Right lobe of liver (tissue), 6 donors: Measurements from ENCODE around the gene CARHSP1. TPM values are rescaled to one million over a fixed set of nuclear protein-coding genes. Genes with fewer than 3 reads are reported as not detected.

Experiments used
- ATAC-seq, 4 donors: fragments of 200-7000 bp; cut with Tn5 transposase; one replicate each; pipeline ENCODE4 v1.9.1; 2020; ENCODE audit warnings: mild to moderate bottlenecking in 4 of 4, moderate library complexity in 4 of 4
- DNase-seq, 3 donors: peaks; one replicate each; pipeline ENCODE4 v3.0.0-alpha.2; 2020
- H3K27ac ChIP-seq, 3 donors: fragments of 200-600 bp; one replicate each; pipeline ENCODE4 v1.8.0; 2022
- H3K27me3 ChIP-seq, 2 donors: fragments of 200-600 bp; one replicate each; pipeline ENCODE4 v1.8.0; 2022
- H3K36me3 ChIP-seq, 4 donors: fragments of 200-600 bp; sonication (generic) in 1 of 4; one replicate each; pipeline versions ENCODE4 v1.5.1 to v1.8.0; 2017 to 2022; ENCODE audit warnings: control low read depth in 1 of 4
- H3K4me1 ChIP-seq, 4 donors: fragments of 200-600 bp; sonication (generic) in 1 of 4; one replicate each; pipeline versions ENCODE4 v1.5.1 to v1.8.0; 2017 to 2022; ENCODE audit warnings: control low read depth in 1 of 4
- H3K4me3 ChIP-seq, 3 donors: fragments of 200-600 bp; one replicate each; pipeline ENCODE4 v1.8.0; 2022
- H3K9me3 ChIP-seq, 4 donors: fragments of 200-600 bp; sonication (generic) in 1 of 4; one replicate each; pipeline versions ENCODE4 v1.5.1 to v1.8.0; 2017 to 2022; ENCODE audit warnings: control low read depth in 1 of 4
- POLR2A ChIP-seq: fragments of 450-650 bp; IDR thresholded peaks from one replicate; pipeline ENCODE4 v1.6.1; 2017; ENCODE audit warnings: antibody characterized with exemption, mild to moderate bottlenecking
- WGBS: methylation state at CpG from one replicate; pipeline ENCODE4 v1.1.6; 2018; ENCODE audit warnings: low coverage, low lambda C conversion rate; ENCODE audit not compliant: insufficient coverage; ENCODE audit errors: missing lambda C conversion rate; 5-methylcytosine and 5-hydroxymethylcytosine counted together
- intact Hi-C, 2 donors: fragments of 100-400 bp; cut with DNase I; formaldehyde crosslinking; loops; one replicate each; pipeline versions ENCODE4 v1.11.2 to v1.14.1; 2022
- total RNA-seq, 6 experiments: library from RNA; depleted of rRNA in 2 of 6; stranded (reverse); fragments of >200 nt in 2 of 6; fragmentation: NEBNext Ultra II Directional in 3 of 6; extraction: Animal tissue kit (Norgen Biotek cat#: 25700) in 3 of 6; gene quantifications; one replicate each; pipeline versions ENCODE4 v1.1.0 to v1.2.4, GENCODE V29; 2016 to 2023
- TF ChIP-seq, protein P1 (sequence below), 4 donors: fragments of 200-600 bp in 3 of 4; fragments of 450-650 bp in 1 of 4; IDR thresholded peaks; one replicate each; pipeline versions ENCODE4 v1.5.1 to v1.8.0; 2016 to 2022; ENCODE audit warnings: antibody characterized with exemption in 4 of 4, mild to moderate bottlenecking in 2 of 4
- donor health status: DM: no; HTN: yes; CAD: no.
- donor health status: DM: no; HTN: no; CAD: no.
- donor health status: DM: no; HTN: no; CAD: no.
- donor health status: DM: no; HTN: yes; CAD: no.
- donor health status: DM: no; HTN: yes; CAD: no.

CARHSP1 gene
- total RNA-seq, 6 experiments from 2014 or later: 61.5 to 132 (median 73.1) TPM

GRCh38 chr16:8816967-8817655, 51.7 kb downstream of the CARHSP1 start:
- H3K9me3 ChIP-seq: no peaks in the 10 kb centered on the region
- TF ChIP-seq, protein P1, sequence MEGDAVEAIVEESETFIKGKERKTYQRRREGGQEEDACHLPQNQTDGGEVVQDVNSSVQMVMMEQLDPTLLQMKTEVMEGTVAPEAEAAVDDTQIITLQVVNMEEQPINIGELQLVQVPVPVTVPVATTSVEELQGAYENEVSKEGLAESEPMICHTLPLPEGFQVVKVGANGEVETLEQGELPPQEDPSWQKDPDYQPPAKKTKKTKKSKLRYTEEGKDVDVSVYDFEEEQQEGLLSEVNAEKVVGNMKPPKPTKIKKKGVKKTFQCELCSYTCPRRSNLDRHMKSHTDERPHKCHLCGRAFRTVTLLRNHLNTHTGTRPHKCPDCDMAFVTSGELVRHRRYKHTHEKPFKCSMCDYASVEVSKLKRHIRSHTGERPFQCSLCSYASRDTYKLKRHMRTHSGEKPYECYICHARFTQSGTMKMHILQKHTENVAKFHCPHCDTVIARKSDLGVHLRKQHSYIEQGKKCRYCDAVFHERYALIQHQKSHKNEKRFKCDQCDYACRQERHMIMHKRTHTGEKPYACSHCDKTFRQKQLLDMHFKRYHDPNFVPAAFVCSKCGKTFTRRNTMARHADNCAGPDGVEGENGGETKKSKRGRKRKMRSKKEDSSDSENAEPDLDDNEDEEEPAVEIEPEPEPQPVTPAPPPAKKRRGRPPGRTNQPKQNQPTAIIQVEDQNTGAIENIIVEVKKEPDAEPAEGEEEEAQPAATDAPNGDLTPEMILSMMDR (IDR thresholded peaks at IDR 0.05): no peak
- TF ChIP-seq POLR2A: no peak
- intact Hi-C loops: no loop called here
- DNase-seq (no peak), ATAC-seq (no peak)
- no peak overlapping the region for H3K27ac ChIP-seq
- H3K4me1 ChIP-seq: peaks cover 0 to 9% (median 0%) of the 10 kb centered on the region in 4 donors
- no peaks in the 10 kb centered on the region for H3K27me3 ChIP-seq
- H3K4me3 ChIP-seq: no peak overlapping the region
- H3K36me3 ChIP-seq: peaks cover 4 to 56% (median 28%) of the 10 kb centered on the region in 4 donors
- 82% methylated on average over 6 of the region's 6 CpGs for WGBS

- intact Hi-C loops: no loop called here
- peaks cover 0 to 2% (median 0%) of the 10 kb centered on the region in 4 donors for H3K4me1 ChIP-seq
- no peak overlapping the region for H3K4me3 ChIP-seq
- ATAC-seq (no peak), DNase-seq (no peak)
- H3K27me3 ChIP-seq: no peaks in the 10 kb centered on the region
- no peaks in the 10 kb centered on the region for H3K9me3 ChIP-seq
- H3K27ac ChIP-seq: no peak overlapping the region
- 89% methylated on average over 13 of the region's 14 CpGs for WGBS
- TF ChIP-seq POLR2A: no peak
- TF ChIP-seq, protein P1 (IDR thresholded peaks at IDR 0.05): no peak
- peaks cover 18 to 82% (median 44%) of the 10 kb centered on the region in 4 donors for H3K36me3 ChIP-seq
Observed at GRCh38 chr16:8814095-8814806, 54.6 kb downstream of the CARHSP1 start.

- DNase-seq (no peak), ATAC-seq (no peak)
- Histone ChIP-seq H3K4me3 (no peak overlapping the region), H3K9me3 (no peaks in the 10 kb centered on the region), H3K4me1 (peaks cover 0 to 17% (median 6%) of the 10 kb centered on the region in 4 donors), H3K27me3 (no peaks in the 10 kb centered on the region), H3K36me3 (peaks cover 30 to 82% (median 56%) of the 10 kb centered on the region in 4 donors), H3K27ac (no peak overlapping the region)
- intact Hi-C loops: no loop called here
- 62% methylated on average over 11 of the region's 12 CpGs for WGBS
- TF ChIP-seq POLR2A: no peak
- TF ChIP-seq, protein P1 (IDR thresholded peaks at IDR 0.05): no peak
Observed at GRCh38 chr16:8812162-8812843, 56.5 kb downstream of the CARHSP1 start.

DNA sequence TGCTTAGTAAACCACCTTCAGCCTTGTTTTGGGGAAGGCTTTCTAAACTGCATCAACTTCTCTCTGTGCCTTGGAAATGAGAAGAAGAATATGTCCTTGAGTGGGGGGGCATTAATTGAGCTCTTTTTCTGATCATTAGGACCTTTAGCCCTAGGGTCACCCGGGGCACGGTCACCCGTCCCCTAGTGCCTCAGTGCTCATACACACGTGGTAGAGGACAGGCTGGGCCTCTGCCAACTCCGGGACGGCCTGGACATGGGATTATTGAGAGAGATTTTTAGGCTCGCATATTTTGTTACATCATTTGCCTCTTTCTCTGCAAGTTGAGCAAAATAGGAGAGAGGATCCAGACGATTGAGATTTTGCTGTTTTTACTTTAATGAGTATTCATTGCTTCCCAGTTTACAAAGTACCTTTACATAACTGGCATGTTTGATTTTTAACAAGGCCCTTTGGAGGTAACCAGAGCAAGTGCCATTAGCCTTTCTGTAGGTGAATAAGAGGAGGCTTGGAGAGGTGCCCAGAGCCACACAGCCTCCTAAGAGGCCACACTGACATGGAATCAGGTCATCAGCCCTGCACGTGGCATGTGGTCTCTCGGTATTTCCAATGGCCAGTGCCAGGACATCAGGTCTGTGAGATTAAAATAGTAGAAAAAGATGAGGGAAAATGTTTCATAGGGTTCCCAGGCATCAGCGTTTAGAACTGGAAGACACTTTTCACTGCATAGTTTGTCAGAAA, 60.0 kb downstream of the CARHSP1 start:
- Histone ChIP-seq H3K27me3 (no peaks in the 10 kb centered on the region), H3K4me1 (peaks cover 0 to 17% (median 6%) of the 10 kb centered on the region in 4 donors), H3K27ac (peak overlapping the region in 2 of 3 donors; percentile 42 to 69), H3K9me3 (no peaks in the 10 kb centered on the region), H3K36me3 (peaks cover 31 to 89% (median 57%) of the 10 kb centered on the region in 4 donors), H3K4me3 (no peak overlapping the region)
- DNase-seq (peak; percentile 76 to 92 (median 90)), ATAC-seq (peak; percentile 87 to 93 (median 90))
- whole genome bisulfite sequencing: 30% methylated on average over 11 of the region's 11 CpGs
- intact Hi-C loops: loop anchor here in 1 of 2 donors (10.0 kb wide), 1 partner anchor 56 kb away; the partner anchor contains the start of gene CARHSP1
- TF ChIP-seq POLR2A: no peak
- TF ChIP-seq, protein P1 (IDR thresholded peaks at IDR 0.05): no peak
